GM06990 (cell line): Measurements from ENCODE around the gene DYNC2I2.
"Not testable (repeated sequence)": the region's sequence is repeated elsewhere in the genome, so short reads cannot be mapped to it uniquely, and the experiment has no call there.

Experiments
- DNase-seq: peaks from one replicate; pipeline ENCODE4 v3.0.0-alpha.2; 2011; ENCODE audit not compliant: insufficient read length; ENCODE audit errors: extremely low read depth
- H3K27me3 ChIP-seq: replicated peaks from 2 replicates; pipeline ENCODE4 v1.6.0; 2011; ENCODE audit warnings: low read length; ENCODE audit not compliant: control insufficient read depth, insufficient read depth
- H3K36me3 ChIP-seq: 2 replicates; pipeline ENCODE4 v1.5.1; 2011; ENCODE audit warnings: low read length; ENCODE audit not compliant: control insufficient read depth, insufficient read depth
- H3K4me3 ChIP-seq: replicated peaks from 2 replicates; pipeline ENCODE4 v1.5.1; 2011; ENCODE audit warnings: low read depth, mild to moderate bottlenecking, control low read depth, low read length
- TF ChIP-seq, protein P1 (sequence below): IDR thresholded peaks from 2 replicates; pipeline ENCODE4 v1.5.1; 2011; ENCODE audit warnings: low read length, control low read depth, mild to moderate bottlenecking, inconsistent platforms; ENCODE audit not compliant: insufficient read depth, poor library complexity, severe bottlenecking

Gene DYNC2I2

DNA sequence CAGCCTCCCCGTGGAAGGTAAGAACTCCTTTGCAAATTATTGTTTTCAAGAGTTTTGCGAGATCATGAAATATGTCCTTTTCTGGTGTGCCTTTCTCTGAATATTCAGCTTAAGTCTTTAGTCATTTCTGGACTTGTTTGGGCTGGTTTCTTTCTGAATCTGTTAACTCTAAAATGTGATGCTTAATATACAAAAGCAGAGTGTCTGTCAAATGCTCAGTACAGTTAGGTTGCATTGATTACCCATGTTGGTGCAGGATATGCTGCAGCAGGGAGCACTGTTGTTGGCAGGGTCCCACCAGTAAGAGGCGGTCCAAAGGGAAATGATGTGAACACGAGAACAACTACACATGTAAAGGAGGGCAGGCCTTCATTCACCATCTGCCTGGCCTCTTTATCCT lies 56.5 kb downstream of the DYNC2I2 start:
- TF ChIP-seq, protein P1, sequence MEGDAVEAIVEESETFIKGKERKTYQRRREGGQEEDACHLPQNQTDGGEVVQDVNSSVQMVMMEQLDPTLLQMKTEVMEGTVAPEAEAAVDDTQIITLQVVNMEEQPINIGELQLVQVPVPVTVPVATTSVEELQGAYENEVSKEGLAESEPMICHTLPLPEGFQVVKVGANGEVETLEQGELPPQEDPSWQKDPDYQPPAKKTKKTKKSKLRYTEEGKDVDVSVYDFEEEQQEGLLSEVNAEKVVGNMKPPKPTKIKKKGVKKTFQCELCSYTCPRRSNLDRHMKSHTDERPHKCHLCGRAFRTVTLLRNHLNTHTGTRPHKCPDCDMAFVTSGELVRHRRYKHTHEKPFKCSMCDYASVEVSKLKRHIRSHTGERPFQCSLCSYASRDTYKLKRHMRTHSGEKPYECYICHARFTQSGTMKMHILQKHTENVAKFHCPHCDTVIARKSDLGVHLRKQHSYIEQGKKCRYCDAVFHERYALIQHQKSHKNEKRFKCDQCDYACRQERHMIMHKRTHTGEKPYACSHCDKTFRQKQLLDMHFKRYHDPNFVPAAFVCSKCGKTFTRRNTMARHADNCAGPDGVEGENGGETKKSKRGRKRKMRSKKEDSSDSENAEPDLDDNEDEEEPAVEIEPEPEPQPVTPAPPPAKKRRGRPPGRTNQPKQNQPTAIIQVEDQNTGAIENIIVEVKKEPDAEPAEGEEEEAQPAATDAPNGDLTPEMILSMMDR, result no peak
- H3K27me3 ChIP-seq, result no peaks in the 10 kb centered on the region
- H3K36me3 ChIP-seq, result peaks cover 19% of the 10 kb centered on the region

GRCh38 chr9:128595471-128595870 lies 61.2 kb downstream of the DYNC2I2 start:
- peaks cover 17% of the 10 kb centered on the region for H3K36me3 ChIP-seq
- no peak overlapping the region for H3K4me3 ChIP-seq
- no peaks in the 10 kb centered on the region for H3K27me3 ChIP-seq
- TF ChIP-seq, protein P1, result no peak
- no peak for DNase-seq

More for the DNA sequence above, 56.5 kb downstream of the DYNC2I2 start:
- no peak for DNase-seq
- no peak overlapping the region for H3K4me3 ChIP-seq

DNA sequence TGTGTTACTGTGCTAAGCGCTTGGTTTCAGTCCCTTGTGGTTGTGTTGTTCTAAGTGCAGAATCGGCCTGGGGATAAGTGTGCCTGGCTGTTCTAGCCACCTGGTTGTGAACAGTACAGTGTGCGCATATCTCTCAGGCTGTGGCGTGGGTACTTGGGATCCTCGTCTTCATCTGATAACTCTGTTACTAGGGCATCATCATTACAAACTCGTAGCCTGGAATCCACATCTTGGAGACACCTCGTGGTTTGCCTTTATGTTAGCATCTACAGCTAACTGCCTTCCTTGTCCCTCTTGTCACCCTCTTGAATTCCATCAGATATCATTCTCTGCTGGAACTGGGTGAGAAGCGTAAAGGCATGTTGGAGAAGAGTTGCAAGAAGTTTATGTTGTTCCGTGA lies 62.8 kb downstream of the DYNC2I2 start:
- TF ChIP-seq, protein P1, result no peak
- Histone ChIP-seq H3K27me3 (no peaks in the 10 kb centered on the region), H3K36me3 (peaks cover 14% of the 10 kb centered on the region), H3K4me3 (no peak overlapping the region)
- no peak for DNase-seq

DNA sequence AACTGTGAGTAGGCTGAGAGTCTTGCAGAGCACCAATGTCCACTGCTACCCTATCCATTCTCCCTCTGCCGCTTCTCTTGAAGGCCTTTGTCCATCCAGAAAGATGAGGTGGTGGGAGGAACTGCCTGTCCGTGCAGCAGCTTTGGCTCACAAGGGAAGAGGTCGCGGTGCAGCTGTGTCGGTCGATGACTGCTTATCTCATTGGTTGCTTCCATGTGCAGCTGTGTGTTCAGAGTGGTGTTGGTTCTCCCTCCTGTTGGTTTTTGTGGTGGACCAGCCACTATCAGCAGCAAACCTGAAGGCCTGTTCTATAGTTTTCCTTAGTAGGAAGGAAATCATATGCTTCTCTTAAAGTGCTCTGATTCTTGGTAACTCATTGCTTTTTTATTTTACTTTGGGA lies 63.6 kb downstream of the DYNC2I2 start:
- Histone ChIP-seq H3K4me3 (no peak overlapping the region), H3K27me3 (no peaks in the 10 kb centered on the region), H3K36me3 (peaks cover 16% of the 10 kb centered on the region)
- TF ChIP-seq, protein P1, result no peak
- no peak for DNase-seq

DNA sequence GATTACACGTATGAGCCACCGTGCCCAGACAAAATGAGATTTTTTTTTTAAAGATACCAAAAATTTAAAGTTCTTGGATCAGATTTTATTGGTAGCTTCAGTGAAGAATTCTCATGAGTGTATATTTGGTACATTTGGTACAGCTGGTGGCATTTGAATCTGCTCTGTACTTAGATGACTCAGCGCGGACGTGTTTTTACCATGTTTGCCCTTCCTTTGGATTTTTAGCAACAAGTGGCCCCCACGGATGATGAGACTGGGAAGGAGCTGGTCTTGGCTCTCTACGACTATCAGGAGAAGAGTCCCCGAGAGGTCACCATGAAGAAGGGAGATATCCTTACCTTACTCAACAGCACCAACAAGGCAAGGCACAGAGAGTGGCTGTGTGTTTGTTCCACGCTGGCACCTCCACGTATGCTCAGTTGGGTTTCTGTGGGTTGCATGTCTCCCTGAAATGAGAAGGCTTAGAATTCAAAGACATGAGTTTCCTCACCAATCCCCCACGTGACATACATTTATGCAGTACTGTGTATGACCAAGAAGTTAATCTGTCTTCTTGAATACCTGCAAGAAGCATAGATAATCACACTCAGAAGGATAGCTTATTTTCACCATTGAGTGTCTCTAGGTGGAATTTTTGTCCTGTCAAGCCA lies 67.9 kb downstream of the DYNC2I2 start:
- TF ChIP-seq, protein P1, result no peak
- Histone ChIP-seq H3K4me3 (no peak overlapping the region), H3K36me3 (peaks cover 29% of the 10 kb centered on the region), H3K27me3 (no peaks in the 10 kb centered on the region)
- no peak for DNase-seq

DNA sequence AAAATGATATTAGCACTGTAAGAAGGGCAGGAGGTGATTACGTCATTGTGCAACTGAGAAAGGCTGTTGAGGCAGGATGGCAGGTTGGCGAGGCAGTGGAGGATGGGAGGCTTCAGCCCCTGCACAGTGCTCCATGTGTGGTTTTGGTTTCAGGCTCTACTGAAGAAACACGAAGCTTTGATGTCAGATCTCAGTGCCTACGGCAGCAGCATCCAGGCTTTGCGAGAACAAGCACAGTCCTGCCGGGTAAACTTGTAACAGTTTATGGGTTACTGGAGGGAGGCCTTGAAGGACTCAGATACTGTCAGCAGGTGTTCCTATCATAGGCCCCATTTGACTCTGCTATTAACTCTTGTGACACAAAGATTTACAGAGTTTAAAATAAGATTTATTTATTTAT lies 69.2 kb downstream of the DYNC2I2 start:
- peaks cover 37% of the 10 kb centered on the region for H3K36me3 ChIP-seq
- no peak overlapping the region for H3K4me3 ChIP-seq
- peak; percentile 40 for DNase-seq
- TF ChIP-seq, protein P1, result no peak
- H3K27me3 ChIP-seq, result no peaks in the 10 kb centered on the region

GRCh38 chr9:128586934-128587333 lies 69.7 kb downstream of the DYNC2I2 start:
- peaks cover 40% of the 10 kb centered on the region for H3K36me3 ChIP-seq
- H3K4me3 ChIP-seq, DNase-seq, H3K27me3 ChIP-seq: not testable (repeated sequence)

DNA sequence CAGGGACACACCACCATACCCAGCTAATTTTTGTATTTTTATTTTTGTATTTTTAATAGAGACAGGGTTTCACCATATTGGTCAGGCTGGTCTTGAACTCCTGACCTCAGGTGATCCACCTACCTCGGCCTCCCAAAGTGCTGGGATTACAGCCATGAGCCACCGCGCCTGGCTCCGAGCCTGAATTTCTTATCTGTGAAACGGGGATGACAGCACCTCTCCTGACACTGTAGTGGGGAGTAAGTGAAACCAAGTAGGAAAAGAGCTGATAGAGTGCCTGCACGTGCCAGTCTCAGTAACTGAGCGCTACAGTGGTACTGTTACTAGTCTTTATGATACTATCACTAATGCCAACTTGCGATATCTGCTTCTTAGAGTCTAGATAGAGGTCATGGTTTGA lies 71.5 kb downstream of the DYNC2I2 start:
- DNase-seq, H3K4me3 ChIP-seq: not testable (repeated sequence)
- H3K36me3 ChIP-seq, result peaks cover 41% of the 10 kb centered on the region

More for the DNA sequence above, 71.5 kb downstream of the DYNC2I2 start:
- not testable (repeated sequence) for H3K27me3 ChIP-seq
